Spinal cord (tissue), 10 donors: ENCODE data around the gene TAPBPL. TPM values are rescaled to one million over a fixed set of nuclear protein-coding genes. Genes with fewer than 3 reads are reported as not detected.

Experiments
- DNase-seq, 6 donors: peaks; one replicate each; pipeline versions ENCODE4 v3.0.0 to v3.0.0-alpha.2; 2013 to 2015; ENCODE audit warnings: low spot score in 6 of 6, low read depth in 4 of 6
- H3K27ac ChIP-seq: one replicate; pipeline ENCODE4 v1.5.1; 2013; ENCODE audit warnings: low read depth, low read length, control low read depth
- H3K27me3 ChIP-seq: one replicate; pipeline ENCODE4 v1.6.1; 2013; ENCODE audit warnings: low read length; ENCODE audit not compliant: control insufficient read depth, insufficient read depth
- H3K36me3 ChIP-seq: one replicate; pipeline ENCODE4 v1.6.1; 2013; ENCODE audit warnings: low read length; ENCODE audit not compliant: control insufficient read depth, insufficient read depth
- H3K4me1 ChIP-seq: one replicate; pipeline ENCODE4 v1.6.1; 2013; ENCODE audit warnings: low read length; ENCODE audit not compliant: control insufficient read depth, insufficient read depth
- H3K4me3 ChIP-seq: one replicate; pipeline ENCODE4 v1.5.1; 2013; ENCODE audit warnings: low read depth, low read length, control low read depth
- H3K9me3 ChIP-seq: one replicate; pipeline ENCODE4 v1.6.1; 2013; ENCODE audit warnings: low read length; ENCODE audit not compliant: control insufficient read depth, insufficient read depth
- WGBS: methylation state at CpG from one replicate; pipeline ENCODE4 v1.1.5; 2013; ENCODE audit warnings: missing lambda C conversion rate; ENCODE audit not compliant: insufficient coverage; 5-methylcytosine and 5-hydroxymethylcytosine counted together
- polyA plus RNA-seq, 2 donors: library from polyadenylated mRNA; unstranded; fragments of 120-200 nt; gene quantifications; one replicate each; pipeline ENCODE4 v1.2.1, GENCODE V29; 2013; ENCODE audit not compliant: insufficient read length in 2 of 2
- total RNA-seq, 2 donors: library from RNA; depleted of rRNA in 1 of 2; stranded (reverse); fragments of 120-200 nt in 1 of 2; fragments of >200 nt in 1 of 2; gene quantifications; one replicate each; pipeline versions ENCODE4 v1.2.3 to v1.2.4, GENCODE V29; 2013 to 2014
- donor health status: healthy.

The TAPBPL gene
- total and polyA plus RNA-seq, 4 donors = 7.6 to 26.4 (median 10.4) TPM

DNA sequence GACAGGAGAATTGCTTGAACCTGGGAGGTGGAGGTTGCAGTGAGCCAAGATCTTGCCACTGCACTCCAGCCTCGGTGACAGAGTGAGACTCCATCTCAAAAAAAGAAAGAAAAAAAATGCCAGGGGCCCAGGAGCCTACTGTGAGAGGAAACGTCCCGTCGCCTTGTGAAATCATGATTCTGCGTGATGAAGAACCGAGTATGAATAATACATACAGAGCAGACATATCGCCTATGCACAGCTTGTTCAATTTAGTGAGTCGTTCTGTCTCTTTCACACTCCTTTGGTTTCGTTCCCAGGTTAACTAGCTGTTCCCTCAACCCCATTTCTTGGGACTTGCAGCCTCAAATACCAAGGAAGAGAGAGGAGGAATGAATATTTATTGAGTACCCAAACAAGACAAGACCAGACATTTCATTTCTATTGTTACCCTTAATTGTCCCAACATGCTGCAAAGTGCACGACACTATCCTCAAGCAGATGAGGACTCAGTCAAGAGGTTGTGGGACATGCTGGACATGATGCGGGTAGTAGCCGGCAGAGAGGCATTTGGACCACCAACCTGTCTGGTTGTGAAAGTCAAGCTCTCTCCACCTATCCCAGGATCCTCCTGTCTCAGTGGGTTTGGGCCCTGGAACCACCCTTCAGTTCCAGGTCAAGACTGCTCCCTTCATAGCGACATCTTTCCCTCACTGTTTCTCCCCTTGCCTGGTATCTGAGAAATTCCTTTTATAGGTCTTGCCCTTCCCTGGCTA lies 15.7 kb upstream of the TAPBPL start:
- Histone ChIP-seq H3K36me3 (no peaks in the 10 kb centered on the region), H3K27ac (no peak overlapping the region), H3K4me1 (no peaks in the 10 kb centered on the region), H3K9me3 (no peaks in the 10 kb centered on the region), H3K4me3 (no peak overlapping the region), H3K27me3 (no peaks in the 10 kb centered on the region)
- DNase-seq = no peak
- WGBS = 93% methylated on average over 11 of the region's 13 CpGs

DNA sequence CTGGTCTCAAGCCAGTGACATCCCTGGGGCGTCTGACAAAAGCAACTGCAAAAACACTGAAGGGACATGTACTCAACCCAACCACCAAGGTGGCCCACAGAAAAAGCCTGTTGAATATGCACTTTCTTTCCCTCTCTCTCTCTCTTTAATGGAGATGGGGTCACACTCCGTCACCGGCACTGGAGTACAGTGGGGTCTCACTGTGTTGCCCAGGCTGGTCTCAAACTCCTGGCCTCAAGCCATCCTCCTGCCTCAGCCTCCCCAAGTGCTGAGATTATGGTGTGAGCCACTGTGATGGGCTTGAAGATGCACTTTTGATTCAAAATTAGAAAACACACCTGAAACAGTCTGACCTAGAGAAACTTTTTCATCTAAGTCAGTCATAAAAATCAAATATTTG lies 14.3 kb upstream of the TAPBPL start:
- no peaks in the 10 kb centered on the region for H3K27me3 ChIP-seq
- H3K9me3 ChIP-seq = no peaks in the 10 kb centered on the region
- no peaks in the 10 kb centered on the region for H3K4me1 ChIP-seq
- no peaks in the 10 kb centered on the region for H3K36me3 ChIP-seq
- H3K4me3 ChIP-seq = no peak overlapping the region
- no peak for DNase-seq
- no CpG with 5 or more reads among the region's 3 CpGs for WGBS
- H3K27ac ChIP-seq = no peak overlapping the region

DNA sequence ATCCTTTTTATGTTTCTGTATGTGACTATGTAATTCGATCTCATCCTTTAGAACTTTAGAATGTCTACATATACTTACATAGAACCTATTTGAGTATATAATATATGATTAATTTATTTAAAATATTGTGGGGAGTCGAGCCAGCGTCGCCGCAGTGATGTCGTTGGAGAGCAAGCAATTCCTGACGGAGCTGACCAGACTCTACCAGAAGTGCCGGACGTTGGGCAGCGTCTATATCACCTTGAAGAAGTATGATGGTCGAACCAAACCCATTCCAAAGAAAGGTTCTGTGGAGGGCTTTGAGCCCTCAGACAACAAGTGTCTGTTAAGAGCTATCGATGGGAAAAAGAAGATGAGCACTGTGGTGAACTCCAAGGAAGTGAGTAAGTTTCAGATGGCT lies 13.5 kb upstream of the TAPBPL start:
- Histone ChIP-seq H3K27ac (no peak overlapping the region), H3K27me3 (no peaks in the 10 kb centered on the region), H3K4me3 (no peak overlapping the region), H3K4me1 (no peaks in the 10 kb centered on the region), H3K36me3 (no peaks in the 10 kb centered on the region), H3K9me3 (no peaks in the 10 kb centered on the region)
- no peak for DNase-seq
- WGBS = 86% methylated on average over 5 of the region's 12 CpGs

DNA sequence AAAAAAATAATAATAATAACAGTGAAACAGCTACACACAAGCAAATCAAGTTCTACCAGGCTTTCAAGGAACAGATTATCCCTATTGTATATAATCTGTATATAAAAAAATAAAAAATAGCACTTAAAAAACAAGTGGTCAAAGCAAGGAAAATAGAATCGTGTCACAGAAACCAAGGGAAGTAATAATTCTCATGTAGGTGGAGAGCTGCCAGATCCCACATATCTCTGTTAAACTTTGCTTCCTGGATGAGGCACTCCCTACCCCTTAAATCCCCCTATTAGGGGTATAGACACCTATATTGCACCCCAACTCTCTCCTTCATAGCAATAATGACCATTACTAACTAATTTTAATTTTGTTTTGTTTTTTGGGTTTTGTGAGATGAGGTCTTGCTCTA lies 11.5 kb upstream of the TAPBPL start:
- no CpG with 5 or more reads among the region's 1 CpG for WGBS

DNA sequence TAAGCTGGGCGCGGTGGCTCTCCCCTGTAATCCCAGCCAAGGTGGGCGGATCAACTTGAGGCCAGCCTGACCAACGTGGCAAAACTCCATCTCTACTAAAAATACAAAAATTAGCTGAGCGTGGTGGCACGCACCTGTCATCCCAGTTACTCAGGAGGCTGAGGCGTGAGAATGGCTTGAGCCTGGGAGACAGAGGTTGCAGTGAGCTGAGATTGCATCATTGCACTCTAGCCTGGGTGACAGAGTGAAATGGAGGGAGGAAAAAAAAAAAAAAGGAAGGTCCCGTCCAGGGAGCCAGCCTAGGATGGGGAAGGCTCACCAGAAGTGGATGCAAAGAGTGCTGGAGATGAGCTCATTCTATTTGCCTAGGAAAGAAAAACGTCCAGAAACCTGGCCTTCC lies 9.0 kb upstream of the TAPBPL start:
- Histone ChIP-seq H3K4me1 (no peaks in the 10 kb centered on the region), H3K4me3 (no peak overlapping the region), H3K36me3 (peaks cover 14% of the 10 kb centered on the region), H3K9me3 (no peaks in the 10 kb centered on the region), H3K27me3 (no peaks in the 10 kb centered on the region), H3K27ac (no peak overlapping the region)
- 83% methylated on average over 7 of the region's 9 CpGs for WGBS
- DNase-seq = no peak

More for the DNA sequence above, 11.5 kb upstream of the TAPBPL start:
- H3K36me3 ChIP-seq = peaks cover 4% of the 10 kb centered on the region
- no peaks in the 10 kb centered on the region for H3K4me1 ChIP-seq
- H3K27ac ChIP-seq = no peak overlapping the region
- H3K27me3 ChIP-seq = no peaks in the 10 kb centered on the region
- no peak overlapping the region for H3K4me3 ChIP-seq
- DNase-seq = no peak
- no peaks in the 10 kb centered on the region for H3K9me3 ChIP-seq

DNA sequence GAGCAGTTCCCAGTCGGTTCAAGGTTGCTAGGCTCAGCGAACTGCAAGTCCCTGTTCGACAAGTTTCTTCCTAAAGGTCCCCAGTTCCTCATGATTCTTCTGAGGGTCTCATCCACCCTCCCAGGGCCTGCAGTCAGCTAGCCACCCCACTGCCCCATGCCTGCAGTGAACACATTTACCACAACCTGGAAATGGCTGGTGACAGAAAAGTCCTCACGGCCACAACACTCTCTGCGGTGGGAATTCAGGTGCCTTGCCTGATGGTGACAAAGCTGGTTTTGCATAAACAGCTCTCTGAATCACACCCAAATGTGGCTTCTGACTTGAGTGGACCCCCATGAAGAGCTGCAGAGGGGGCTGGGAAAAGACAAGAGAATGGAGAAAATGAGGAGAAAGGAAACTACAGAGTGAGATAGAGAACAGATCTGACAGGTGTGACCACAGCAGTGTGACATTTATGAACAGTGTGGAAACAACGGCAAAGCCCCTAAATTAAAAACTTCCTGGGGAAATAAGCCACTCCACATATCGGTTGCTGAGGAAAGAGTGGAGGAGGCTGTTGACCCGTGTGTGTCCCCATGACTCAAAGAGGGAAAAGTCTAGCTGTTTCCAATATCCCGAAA lies 8.4 kb upstream of the TAPBPL start:
- Histone ChIP-seq H3K27me3 (no peaks in the 10 kb centered on the region), H3K27ac (no peak overlapping the region), H3K4me1 (no peaks in the 10 kb centered on the region), H3K4me3 (no peak overlapping the region), H3K9me3 (no peaks in the 10 kb centered on the region), H3K36me3 (peaks cover 19% of the 10 kb centered on the region)
- WGBS = 78% methylated on average over 6 of the region's 9 CpGs
- DNase-seq = no peak

DNA sequence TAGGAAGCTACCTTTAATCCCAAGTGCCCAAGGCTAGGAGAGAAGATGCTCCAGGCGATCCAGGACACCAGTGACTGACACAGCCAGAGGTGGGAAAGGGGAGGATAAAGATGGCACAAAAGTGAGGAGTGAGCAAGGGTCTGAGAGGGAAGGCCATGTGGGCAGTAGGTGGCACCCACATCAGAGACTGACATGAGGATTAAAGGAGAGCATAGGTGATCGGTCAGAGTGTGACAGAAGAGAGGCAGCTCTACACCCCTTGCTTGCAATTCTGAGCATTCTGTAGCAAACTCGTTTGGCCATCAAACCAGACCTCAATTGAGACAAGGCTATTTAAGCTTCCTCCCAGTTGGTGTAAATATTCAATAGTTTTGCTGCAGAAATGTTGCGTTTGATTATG lies 7.8 kb upstream of the TAPBPL start:
- Histone ChIP-seq H3K4me3 (no peak overlapping the region), H3K4me1 (no peaks in the 10 kb centered on the region), H3K27ac (no peak overlapping the region), H3K27me3 (no peaks in the 10 kb centered on the region), H3K9me3 (no peaks in the 10 kb centered on the region), H3K36me3 (peaks cover 19% of the 10 kb centered on the region)
- WGBS = 87% methylated on average over 1 of the region's 4 CpGs
- DNase-seq = no peak

DNA sequence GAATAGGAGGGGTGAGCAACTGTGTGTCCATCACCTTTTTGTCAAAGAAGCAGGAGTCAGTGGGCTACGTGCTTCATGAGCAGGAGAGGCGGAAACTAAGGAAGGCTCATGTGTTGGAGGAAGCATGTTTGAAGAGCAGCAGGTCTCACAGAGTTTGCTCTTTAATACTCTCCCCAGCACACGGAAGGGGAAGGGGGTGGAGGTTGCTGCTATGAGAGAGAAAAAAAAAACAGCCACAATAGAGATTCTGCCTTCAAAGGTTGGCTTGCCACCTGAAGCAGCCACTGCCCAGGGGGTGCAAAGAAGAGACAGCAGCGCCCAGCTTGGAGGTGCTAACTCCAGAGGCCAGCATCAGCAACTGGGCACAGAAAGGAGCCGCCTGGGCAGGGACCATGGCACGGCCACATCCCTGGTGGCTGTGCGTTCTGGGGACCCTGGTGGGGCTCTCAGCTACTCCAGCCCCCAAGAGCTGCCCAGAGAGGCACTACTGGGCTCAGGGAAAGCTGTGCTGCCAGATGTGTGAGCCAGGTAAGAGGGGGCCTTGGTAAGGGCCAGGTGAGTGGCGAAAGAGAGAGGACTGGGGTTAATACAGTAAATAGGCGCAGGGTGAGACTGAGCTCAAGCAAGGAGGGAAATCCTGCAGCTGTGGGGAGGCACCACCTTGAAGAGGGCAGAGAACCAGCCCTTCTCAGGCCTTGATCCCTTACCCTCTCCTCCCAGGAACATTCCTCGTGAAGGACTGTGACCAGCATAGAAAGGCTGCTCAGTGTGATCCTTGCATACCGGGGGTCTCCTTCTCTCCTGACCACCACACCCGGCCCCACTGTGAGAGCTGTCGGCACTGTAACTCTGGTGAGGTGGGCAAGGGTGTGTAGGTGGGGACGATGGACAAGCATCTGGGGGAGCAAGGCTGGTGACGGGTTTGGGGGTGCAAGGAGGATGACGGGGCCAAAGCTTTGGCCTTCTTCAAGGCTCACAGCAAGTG lies 6.8 kb upstream of the TAPBPL start, which contains the start of gene CD27:
Gene CD27 (plus strand): TSS at position 252 of the 985 bp plus-strand sequence. CDS start 141 bp downstream, at position 393.
- peaks cover 19% of the 10 kb centered on the region for H3K36me3 ChIP-seq
- no peak within 1 kb of the TSS for H3K27ac ChIP-seq
- H3K4me3 ChIP-seq = no peak within 1 kb of the TSS
- no peaks in the 10 kb centered on the region for H3K27me3 ChIP-seq
- no peaks in the 10 kb centered on the region for H3K9me3 ChIP-seq
- peaks cover 3% of the 10 kb centered on the region for H3K4me1 ChIP-seq
- WGBS = 92% methylated on average over 9 of the region's 16 CpGs
- DNase-seq = no peak

DNA sequence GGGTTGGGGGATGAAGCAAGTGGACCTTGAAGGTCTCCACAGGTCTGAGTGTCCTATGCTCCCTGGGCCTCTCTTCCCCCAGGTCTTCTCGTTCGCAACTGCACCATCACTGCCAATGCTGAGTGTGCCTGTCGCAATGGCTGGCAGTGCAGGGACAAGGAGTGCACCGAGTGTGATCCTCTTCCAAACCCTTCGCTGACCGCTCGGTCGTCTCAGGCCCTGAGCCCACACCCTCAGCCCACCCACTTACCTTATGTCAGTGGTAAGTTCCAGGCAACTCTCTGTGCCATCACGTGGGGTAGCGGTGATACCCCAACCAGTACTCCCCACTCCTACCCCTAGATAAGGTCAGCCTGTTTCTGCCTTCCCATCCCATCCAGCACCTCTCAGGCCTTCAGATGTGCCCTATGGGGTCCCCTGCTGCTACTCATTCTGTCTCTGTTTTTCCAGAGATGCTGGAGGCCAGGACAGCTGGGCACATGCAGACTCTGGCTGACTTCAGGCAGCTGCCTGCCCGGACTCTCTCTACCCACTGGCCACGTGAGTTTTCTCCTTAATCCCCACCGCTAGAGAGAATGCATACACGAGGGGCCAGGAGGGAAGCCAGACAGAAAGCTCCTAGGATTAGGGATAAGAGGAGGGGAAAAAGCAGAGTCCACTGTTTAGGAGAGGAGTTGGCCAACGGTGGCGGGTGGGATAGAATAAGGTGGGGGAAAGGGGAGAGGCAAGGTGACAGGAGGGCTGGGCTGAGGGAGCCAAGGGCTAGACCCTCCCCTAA lies 1.6 kb upstream of the TAPBPL start:
- Histone ChIP-seq H3K9me3 (no peaks in the 10 kb centered on the region), H3K4me1 (peaks cover 38% of the 10 kb centered on the region), H3K27ac (peak overlapping the region; percentile 97), H3K36me3 (peaks cover 20% of the 10 kb centered on the region), H3K4me3 (peak overlapping the region; percentile 72), H3K27me3 (no peaks in the 10 kb centered on the region)
- WGBS = 76% methylated on average over 11 of the region's 16 CpGs
- DNase-seq = peak in 1 of 6 donors; percentile 20
